ENCODE measurements around the gene PCMT1.

- TF ChIP-seq CTCF (IDR thresholded peaks at IDR 0.05; ENCODE audit: low read length) (no peak), EZH2 (IDR thresholded peaks at IDR 0.05; ENCODE audit: borderline replicate concordance, low read length) (no peak)
Measured at GRCh38 chr6:149725785-149726184, 23.8 kb upstream of the PCMT1 start.

All from OCI-LY1 (cell line).